Renal pelvis (tissue), 12 donors: ENCODE measurements around the gene PPY. TPM values are rescaled to one million over a fixed set of nuclear protein-coding genes. Genes with fewer than 3 reads are reported as not detected.
"Not testable (repeated sequence)": the region's sequence is repeated elsewhere in the genome, so short reads cannot be mapped to it uniquely, and the experiment has no call there.

Source experiments
- DNase-seq: peaks from one replicate; pipeline ENCODE4 v3.0.0-alpha.2; 2013
- long read RNA-seq, 16 experiments: transcript quantifications; one replicate each; lab custom pipeline, GENCODE V29; 2026
- polyA plus RNA-seq, 3 donors: library from polyadenylated mRNA; unstranded; fragments of 120-200 nt; gene quantifications; one replicate each; pipeline ENCODE4 v1.2.1, GENCODE V29; 2013; ENCODE audit not compliant: insufficient read length in 3 of 3

Gene PPY
- under 1 TPM; 0.19 to 0.78 (median 0.52) TPM for polyA plus RNA-seq
- long read RNA-seq, donor 1 = 0 reads
- long read RNA-seq, donor 2 = 0 reads
- long read RNA-seq, donor 3 = 0 reads
- long read RNA-seq, donor 4 = 0 reads
- long read RNA-seq, donor 5 = 0 reads
- long read RNA-seq, donor 6 = 0 reads
- long read RNA-seq, donor 7 = 0 reads
- long read RNA-seq, donor 8 = 0 reads
- long read RNA-seq, donor 9 = 0 reads
- long read RNA-seq, donor 10 = 0 reads
- long read RNA-seq, donor 11 = 0 reads
- long read RNA-seq, donor 12 = 0 reads
- long read RNA-seq, donor 13 = 0 reads
- long read RNA-seq, donor 14 = 0 reads
- long read RNA-seq, donor 15 = 0 reads
- long read RNA-seq, donor 16 = 0 reads

GRCh38 chr17:43942051-43942685, at the start of gene PPY:
TSS of gene PPY (minus strand) at chr17:43942476. CDS start at chr17:43941654, 822 bp downstream.
- DNase-seq = no peak

- DNase-seq = no peak
Observed at GRCh38 chr17:43988301-43988700, 46.0 kb upstream of the PPY start.

- no peak for DNase-seq
Observed at GRCh38 chr17:43987131-43988021, 45.1 kb upstream of the PPY start.

- no peak for DNase-seq
Observed at GRCh38 chr17:43986225-43986981, 44.1 kb upstream of the PPY start.

GRCh38 chr17:43984521-43984920, 42.2 kb upstream of the PPY start:
- DNase-seq = no peak

- no peak for DNase-seq
Observed at GRCh38 chr17:43983515-43984411, 41.5 kb upstream of the PPY start.

GRCh38 chr17:43983196-43983514, 40.9 kb upstream of the PPY start:
- DNase-seq = no peak

GRCh38 chr17:43982171-43982570, 39.9 kb upstream of the PPY start:
- no peak for DNase-seq

- no peak for DNase-seq
Observed at GRCh38 chr17:43979671-43980070, 37.4 kb upstream of the PPY start.

GRCh38 chr17:43979011-43979410, 36.7 kb upstream of the PPY start:
- DNase-seq = no peak

- DNase-seq = no peak
Observed at GRCh38 chr17:43978078-43978477, 35.8 kb upstream of the PPY start.

- no peak for DNase-seq
Observed at GRCh38 chr17:43976963-43977837, 34.9 kb upstream of the PPY start.

- no peak for DNase-seq
Observed at GRCh38 chr17:43975898-43976297, 33.6 kb upstream of the PPY start.

GRCh38 chr17:43974382-43975266, 32.3 kb upstream of the PPY start:
- DNase-seq = no peak

GRCh38 chr17:43972444-43973212, 30.4 kb upstream of the PPY start:
- not testable (repeated sequence) for DNase-seq

GRCh38 chr17:43971436-43971835, 29.2 kb upstream of the PPY start:
- DNase-seq = not testable (repeated sequence)

- no peak for DNase-seq
Observed at GRCh38 chr17:43970366-43970765, 28.1 kb upstream of the PPY start.
